ENCODE measurements around the gene QARS1. TPM values are rescaled to one million over a fixed set of nuclear protein-coding genes. Genes with fewer than 3 reads are reported as not detected.

The QARS1 gene
- total and polyA plus RNA-seq, 2 experiments from 2014 or later, result 173 to 373 TPM

- H3K9me2 ChIP-seq (ENCODE audit: insufficient read depth), result no peaks in the 10 kb centered on the region
- ATAC-seq (no peak), DNase-seq (ENCODE audit: low spot score) (no peak)
- no peak overlapping the region for H3K27ac ChIP-seq (ENCODE audit: low read depth)
- Mint-ChIP-seq H3K4me3 (no peak overlapping the region), H3K36me3 (ENCODE audit: low read depth) (peaks cover 15% of the 10 kb centered on the region), H3K9me3 (no peaks in the 10 kb centered on the region; the same call in 2 of the 3 replicates), H3K27me3 (ENCODE audit: insufficient read depth, low read depth, poor library complexity) (peaks cover 5% of the 10 kb centered on the region), H3K27ac (no peak overlapping the region), H3K4me1 (peaks cover 4% of the 10 kb centered on the region; the same call in 2 of the 3 replicates)
- no peaks in the 10 kb centered on the region for H3K27me3 ChIP-seq (ENCODE audit: insufficient read depth)
- H3F3A ChIP-seq (replicated peaks; ENCODE audit: low read depth), result peaks cover 21% of the 10 kb centered on the region
- H3K4me3 ChIP-seq, result no peak overlapping the region
- no peaks in the 10 kb centered on the region; the same call in 1 of the 2 replicates for H3K36me3 ChIP-seq (ENCODE audit: insufficient read depth)
- no peak overlapping the region for H3K4me2 ChIP-seq
- peaks cover 10% of the 10 kb centered on the region for H3K79me2 ChIP-seq (replicated peaks; ENCODE audit: insufficient read depth)
- TF ChIP-seq ZNF462 (CRISPR knock-in tag; IDR thresholded peaks at IDR 0.05) (no peak), REST (IDR thresholded peaks at IDR 0.05; ENCODE audit: unreplicated experiment) (no peak), STAT1 (IDR thresholded peaks at IDR 0.05; ENCODE audit: unreplicated experiment) (no peak), ZNF331 (CRISPR knock-in tag; IDR thresholded peaks at IDR 0.05; ENCODE audit: low read depth) (no peak), POLR2AphosphoS5 (IDR thresholded peaks at IDR 0.05; ENCODE audit: low read depth) (no peak), JUNB (IDR thresholded peaks at IDR 0.05; ENCODE audit: unreplicated experiment) (no peak), ZNF114 (CRISPR knock-in tag; IDR thresholded peaks at IDR 0.05) (no peak)
- H4K20me1 ChIP-seq (replicated peaks; ENCODE audit: insufficient read depth), result no peaks in the 10 kb centered on the region
- peaks cover 4% of the 10 kb centered on the region; the same call in 1 of the 2 replicates for H3K4me1 ChIP-seq (ENCODE audit: insufficient read depth)
- no peak overlapping the region for H2AFZ ChIP-seq
Measured at GRCh38 chr3:49122886-49123545, 18.5 kb upstream of the QARS1 start.
